Activated T-cell treated with anti-CD3 and anti-CD28 coated beads, Interleukin-2, amount 50 U/mL, for 72 hours (primary cell): Measurements from ENCODE around the gene DENND10. TPM values are rescaled to one million over a fixed set of nuclear protein-coding genes. Genes with fewer than 3 reads are reported as not detected.
"Not testable (repeated sequence)": the region's sequence is repeated elsewhere in the genome, so short reads cannot be mapped to it uniquely, and the experiment has no call there.

ENCODE experiments used
- ATAC-seq, 2 donors: fragments of 150-1000 bp; cut with Tn5 transposase; replicated peaks in 1 of 2; 2 replicates each; pipeline ENCODE4 v1.10.0; 2021; ENCODE audit warnings: moderate library complexity in 2 of 2, mild to moderate bottlenecking in 1 of 2
- DNase-seq, 2 donors: peaks; one replicate each; pipeline ENCODE4 v3.0.0; 2021 to 2022; ENCODE audit warnings: mixed read lengths in 1 of 2
- H3K27ac Mint-ChIP-seq: one replicate; pipeline ENCODE4 v1.8.0; 2022; ENCODE audit warnings: mild to moderate bottlenecking, moderate library complexity, mixed read lengths
- H3K27me3 Mint-ChIP-seq: one replicate; pipeline ENCODE4 v1.8.0; 2022; ENCODE audit warnings: low read depth, mixed read lengths
- H3K36me3 Mint-ChIP-seq, 2 donors: one replicate each; pipeline ENCODE4 v1.8.0; 2022; ENCODE audit warnings: mixed read lengths in 2 of 2, mild to moderate bottlenecking in 1 of 2; ENCODE audit not compliant: insufficient read depth in 2 of 2
- H3K4me1 Mint-ChIP-seq: one replicate; pipeline ENCODE4 v1.8.0; 2022; ENCODE audit warnings: low read depth, mixed read lengths
- H3K4me3 Mint-ChIP-seq, 2 donors: one replicate each; pipeline ENCODE4 v1.8.0; 2022; ENCODE audit warnings: mild to moderate bottlenecking in 2 of 2, mixed read lengths in 2 of 2, moderate library complexity in 2 of 2
- H3K9me3 Mint-ChIP-seq, 2 donors: one replicate each; pipeline ENCODE4 v1.8.0; 2022; ENCODE audit warnings: mixed read lengths in 2 of 2
- total RNA-seq, 2 donors: library from RNA; stranded (reverse); gene quantifications; one replicate each; pipeline ENCODE4 v1.2.3, GENCODE V29; 2022

DENND10 gene
- total RNA-seq, 2 donors from 2014 or later: 39.4 to 41.3 TPM

DNA sequence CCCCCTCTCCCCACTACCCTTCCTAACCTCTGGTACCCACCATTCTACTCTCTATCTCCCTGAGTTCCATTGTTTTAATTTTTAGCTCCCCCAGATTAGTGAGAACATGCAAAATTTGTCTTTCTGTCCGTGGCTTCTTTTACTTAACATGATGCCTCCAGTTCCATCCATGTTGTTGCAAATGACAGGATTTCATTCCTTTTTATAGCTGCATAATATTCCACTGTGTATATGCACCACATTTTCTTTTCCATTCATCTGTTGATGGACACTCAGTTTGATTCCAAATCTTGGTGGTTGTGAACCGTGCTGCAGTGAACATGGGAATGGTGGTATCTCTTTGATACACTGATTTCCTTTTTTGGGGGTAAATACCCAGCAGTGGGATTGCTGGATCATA is 22.0 kb downstream of the DENND10 start:
- Mint-ChIP-seq H3K9me3 (peaks cover 0 to 2% of the 10 kb centered on the region in 2 donors), H3K4me3 (no peak overlapping the region), H3K27ac (peak overlapping the region; percentile 27), H3K36me3 (peaks cover 19 to 44% of the 10 kb centered on the region in 2 donors), H3K4me1 (peaks cover 28% of the 10 kb centered on the region), H3K27me3 (no peaks in the 10 kb centered on the region)
- ATAC-seq (no peak), DNase-seq (no peak)

DNA sequence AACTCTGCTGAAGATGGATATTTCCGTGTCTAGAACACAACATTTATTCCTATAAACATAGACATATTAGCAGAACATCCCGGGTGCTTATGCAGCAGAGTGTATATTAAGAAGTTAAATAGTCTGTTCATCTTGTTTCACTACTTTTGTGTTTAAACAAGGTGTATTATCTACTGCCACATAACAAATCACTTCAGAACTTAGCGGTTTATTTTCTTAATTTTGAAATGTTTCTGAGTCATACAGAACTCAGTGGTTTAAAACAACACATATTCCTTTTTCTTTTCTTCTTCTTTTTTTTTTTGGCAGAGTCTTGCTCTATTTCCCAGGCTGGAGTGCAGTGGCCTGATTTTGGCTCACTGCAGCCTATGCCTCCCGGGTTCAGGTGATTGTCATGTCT is 25.8 kb downstream of the DENND10 start:
- ATAC-seq (no peak), DNase-seq (no peak)
- Mint-ChIP-seq H3K36me3 (peaks cover 31 to 59% of the 10 kb centered on the region in 2 donors), H3K4me1 (peaks cover 60% of the 10 kb centered on the region), H3K27ac (peak overlapping the region; percentile 99), H3K4me3 (peak overlapping the region in 1 of 2 donors; percentile 49), H3K27me3 (no peaks in the 10 kb centered on the region), H3K9me3 (peaks cover 1 to 2% of the 10 kb centered on the region in 2 donors)

DNA sequence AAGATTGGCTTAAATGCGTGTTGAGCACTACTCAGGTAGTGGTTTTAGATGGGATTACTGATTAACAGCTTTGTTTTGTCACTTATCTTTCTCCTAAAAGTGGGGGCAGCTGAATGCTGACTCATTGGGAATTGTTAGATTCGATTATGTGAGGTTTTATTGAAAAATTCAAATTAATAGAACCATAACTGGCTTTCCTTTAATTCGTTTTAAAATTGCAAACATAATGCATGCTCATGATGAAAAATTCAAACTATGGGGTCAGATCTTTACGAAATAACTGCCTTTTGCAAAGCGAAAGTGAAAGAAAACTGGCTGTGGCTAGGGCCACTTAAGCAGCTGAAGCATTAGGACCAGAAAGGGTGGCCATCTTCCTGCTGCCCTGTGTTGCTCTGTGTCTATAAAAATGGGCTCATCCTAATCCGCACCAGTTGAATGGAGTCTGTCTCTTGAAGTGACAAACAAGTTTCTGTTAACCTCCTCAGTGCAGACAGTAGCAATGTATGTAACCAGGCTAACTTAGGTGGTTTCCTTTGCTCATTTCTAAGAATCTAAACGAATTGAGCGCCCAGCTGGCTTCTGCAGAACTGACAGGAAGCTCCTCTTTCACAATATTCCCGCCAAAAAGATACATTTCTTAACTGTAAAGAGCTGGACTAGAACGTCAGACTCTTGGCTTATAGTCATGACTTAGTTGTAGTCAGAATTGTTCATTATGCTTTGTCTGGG is 27.8 kb downstream of the DENND10 start:
- ATAC-seq: peak; percentile 83 to 87
- DNase-seq: peak; percentile 63 to 65
- Mint-ChIP-seq H3K27ac (peak overlapping the region; percentile 99), H3K4me3 (peak overlapping the region; percentile 86 to 94), H3K4me1 (peaks cover 70% of the 10 kb centered on the region), H3K9me3 (peaks cover 1 to 2% of the 10 kb centered on the region in 2 donors), H3K36me3 (peaks cover 30 to 56% of the 10 kb centered on the region in 2 donors), H3K27me3 (no peaks in the 10 kb centered on the region)

DNA sequence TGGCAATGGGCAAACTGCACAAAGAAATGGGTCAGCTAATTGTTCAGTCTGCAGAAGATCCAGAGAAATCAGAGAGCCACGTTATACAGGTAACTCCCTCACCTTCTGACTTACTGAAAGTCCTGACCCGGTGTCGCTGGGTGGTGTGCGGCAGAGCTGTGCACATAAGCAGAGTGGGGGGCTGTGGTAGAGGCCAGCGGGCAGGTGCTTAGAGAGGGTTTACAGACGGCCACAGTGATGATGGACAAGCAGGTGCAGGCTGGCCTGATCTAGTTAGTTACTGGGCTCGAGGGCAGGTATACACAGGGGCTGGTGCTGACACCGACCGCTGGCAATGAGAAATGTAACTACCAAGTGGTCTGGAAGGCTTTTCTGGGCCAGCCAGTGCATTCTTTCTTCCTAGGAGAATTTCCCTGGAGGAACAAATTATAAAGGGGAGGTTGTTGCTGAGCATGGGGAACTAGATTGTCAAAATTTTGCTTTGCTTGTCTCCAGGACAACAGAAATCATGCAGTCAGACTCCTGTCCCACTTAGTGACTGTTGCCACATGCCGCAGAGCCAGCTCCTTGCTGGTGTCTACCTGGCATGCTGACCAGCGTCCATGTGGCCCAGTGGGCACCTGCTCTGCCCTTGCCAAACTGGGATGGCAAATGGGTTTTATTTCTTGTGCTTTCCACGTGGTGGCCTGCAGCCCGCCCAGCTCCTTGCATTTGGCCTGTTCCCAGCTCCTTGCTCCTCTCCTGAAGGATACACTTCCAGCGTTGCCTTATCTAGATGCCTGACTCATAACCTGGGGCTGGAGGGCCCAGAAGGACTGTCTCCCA is 28.8 kb downstream of the DENND10 start:
- Mint-ChIP-seq H3K27ac (peak overlapping the region; percentile 99), H3K9me3 (peaks cover 1 to 2% of the 10 kb centered on the region in 2 donors), H3K4me3 (peak overlapping the region; percentile 86 to 94), H3K27me3 (no peaks in the 10 kb centered on the region), H3K4me1 (peaks cover 70% of the 10 kb centered on the region), H3K36me3 (peaks cover 30 to 54% of the 10 kb centered on the region in 2 donors)
- DNase-seq: no peak
- no peak for ATAC-seq

DNA sequence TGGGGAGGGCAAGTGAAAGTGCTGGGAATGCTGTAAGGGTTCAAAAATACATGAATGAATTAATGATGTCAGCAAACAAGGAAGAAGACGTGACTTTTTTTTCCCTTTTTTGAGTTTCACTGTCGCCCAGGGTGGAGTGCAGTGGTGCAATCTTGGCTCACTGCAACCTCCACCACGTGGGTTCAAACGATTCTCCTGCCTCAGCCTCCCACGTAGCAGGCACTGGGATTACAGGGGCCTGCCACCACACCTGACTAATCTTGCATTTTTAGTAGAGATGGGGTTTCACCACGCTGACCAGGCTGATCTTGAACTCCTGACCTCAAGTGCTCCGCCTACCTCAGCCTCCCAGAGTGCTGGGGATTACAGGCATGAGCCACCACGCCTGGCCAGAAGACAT is 30.0 kb downstream of the DENND10 start:
- peak; percentile 72 to 74 for DNase-seq
- Mint-ChIP-seq H3K36me3 (peaks cover 32 to 54% of the 10 kb centered on the region in 2 donors), H3K27ac (peak overlapping the region; percentile 82), H3K4me1 (peaks cover 75% of the 10 kb centered on the region), H3K4me3 (peak overlapping the region; percentile 86 to 94), H3K27me3 (no peaks in the 10 kb centered on the region), H3K9me3 (peaks cover 1 to 2% of the 10 kb centered on the region in 2 donors)
- peak; percentile 46 for ATAC-seq

DNA sequence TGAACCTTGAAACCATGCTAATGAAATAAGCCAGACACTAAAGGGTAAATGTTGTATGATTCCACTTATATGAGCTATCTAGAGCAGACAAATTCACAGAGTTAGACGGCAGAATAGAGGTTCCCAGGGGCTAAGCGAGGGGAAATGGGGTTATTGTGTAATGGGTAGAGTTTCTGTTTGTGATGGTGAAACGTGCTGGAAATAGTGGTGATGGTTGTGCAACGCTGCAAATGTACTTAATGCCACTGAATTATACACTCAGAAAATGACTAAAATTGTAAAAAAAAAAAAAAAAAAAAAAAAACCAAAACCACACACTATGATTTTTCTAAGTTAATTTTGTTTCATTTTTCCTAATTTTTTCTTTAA is 31.6 kb downstream of the DENND10 start:
- ATAC-seq: peak; percentile 7 to 10
- Mint-ChIP-seq H3K4me1 (peaks cover 66% of the 10 kb centered on the region), H3K27me3 (no peaks in the 10 kb centered on the region), H3K4me3 (peak overlapping the region; percentile 5 to 67), H3K36me3 (peaks cover 23 to 40% of the 10 kb centered on the region in 2 donors), H3K27ac (peak overlapping the region; percentile 69), H3K9me3 (peaks cover 1 to 2% of the 10 kb centered on the region in 2 donors)
- DNase-seq: peak; percentile 30 to 42

DNA sequence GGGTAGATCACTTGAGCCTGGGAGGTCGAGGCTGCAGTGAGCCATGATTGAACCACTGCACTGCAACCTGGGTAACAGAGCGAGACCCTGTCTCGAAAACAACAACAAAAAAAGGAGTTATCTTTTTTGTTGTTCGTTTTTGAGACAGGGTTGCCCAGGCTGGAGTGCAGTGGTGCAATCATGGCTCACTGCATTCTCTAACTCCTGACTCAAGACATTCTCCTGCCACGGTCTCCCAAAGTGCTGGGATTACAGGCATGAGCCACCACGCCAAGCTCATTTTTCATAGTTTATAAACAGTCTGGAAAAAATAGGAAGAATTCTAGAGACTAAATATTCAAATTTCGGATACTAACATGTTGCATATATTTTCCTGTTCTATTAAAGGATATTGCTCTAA is 32.2 kb downstream of the DENND10 start:
- no peak for DNase-seq
- Mint-ChIP-seq H3K27ac (peak overlapping the region; percentile 67), H3K9me3 (peaks cover 0 to 1% of the 10 kb centered on the region in 2 donors), H3K36me3 (peaks cover 18 to 36% of the 10 kb centered on the region in 2 donors), H3K4me3 (peak overlapping the region; percentile 22 to 25), H3K27me3 (no peaks in the 10 kb centered on the region), H3K4me1 (peaks cover 60% of the 10 kb centered on the region)
- no peak for ATAC-seq

DNA sequence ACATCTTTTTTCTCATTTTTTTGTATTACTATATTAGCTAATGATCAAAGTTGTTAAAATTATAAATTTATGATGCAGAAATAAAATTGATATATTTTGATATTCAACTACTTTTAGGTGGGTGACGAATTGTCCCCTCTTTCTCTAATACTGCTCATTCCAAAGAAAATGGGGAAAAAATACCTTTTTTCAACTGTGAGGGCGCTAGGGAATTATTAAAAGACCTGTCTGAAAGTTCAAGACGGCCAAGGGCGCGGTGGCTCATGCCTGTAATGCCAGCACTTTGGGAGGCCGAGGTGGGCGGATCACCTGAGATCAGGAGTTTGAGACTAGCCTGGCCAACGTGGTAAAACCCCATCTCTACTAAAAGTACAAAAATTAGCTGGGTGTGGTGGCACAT is 34.0 kb downstream of the DENND10 start:
- not testable (repeated sequence) for DNase-seq, ATAC-seq, H3K27ac Mint-ChIP-seq, H3K4me3 Mint-ChIP-seq, H3K9me3 Mint-ChIP-seq, H3K27me3 Mint-ChIP-seq
- Mint-ChIP-seq H3K36me3 (peaks cover 14 to 27% of the 10 kb centered on the region in 2 donors), H3K4me1 (peaks cover 42% of the 10 kb centered on the region)

DNA sequence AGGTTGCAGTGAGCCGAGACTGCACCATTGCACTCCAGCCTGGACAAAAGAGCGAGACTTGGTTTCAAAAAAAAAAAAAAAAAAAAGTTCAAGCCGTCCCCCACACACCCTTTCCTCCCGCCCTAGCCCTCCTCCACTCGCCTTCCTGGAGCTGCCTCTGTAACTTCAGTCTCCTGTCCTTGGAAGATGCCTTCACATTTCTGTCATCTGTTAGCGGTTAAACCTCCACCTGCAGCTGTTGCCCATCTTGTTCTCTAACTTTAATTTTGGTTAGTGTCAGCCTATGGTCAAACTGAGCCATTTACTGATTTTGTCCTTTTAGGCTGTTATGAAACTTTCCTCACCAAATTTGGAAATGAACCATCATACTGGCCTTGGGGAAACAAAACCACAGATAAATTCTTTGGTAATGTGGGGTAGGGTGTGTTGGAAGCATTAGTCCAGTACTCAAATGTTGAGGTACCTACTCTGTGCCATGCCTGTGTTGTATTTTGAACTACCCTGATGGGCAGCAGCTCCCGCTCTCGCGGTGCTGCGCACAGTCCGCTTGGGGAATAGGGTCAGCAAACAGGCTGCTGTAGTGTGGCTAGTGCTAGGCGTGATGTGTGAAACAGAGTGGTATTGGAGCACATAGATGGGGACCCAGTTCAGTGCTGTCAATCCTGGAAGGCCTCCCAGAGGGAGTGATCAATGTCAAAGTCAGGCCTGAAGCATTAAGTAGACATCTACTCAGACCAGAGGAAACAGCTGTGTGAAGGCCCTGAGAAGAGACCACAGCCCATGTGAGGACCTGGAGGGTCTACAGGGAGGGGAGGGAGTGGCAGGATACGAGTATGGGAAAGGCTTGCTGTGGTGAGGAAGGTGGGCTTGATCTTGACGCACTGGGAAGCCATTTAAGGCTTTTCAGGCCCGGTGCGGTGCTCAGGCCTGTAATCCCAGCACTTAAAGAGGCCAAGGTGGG is 34.7 kb downstream of the DENND10 start:
- H3K9me3 Mint-ChIP-seq: peaks cover 0 to 1% of the 10 kb centered on the region in 2 donors
- peak overlapping the region; percentile 59 for H3K27ac Mint-ChIP-seq
- H3K36me3 Mint-ChIP-seq: peaks cover 8 to 22% of the 10 kb centered on the region in 2 donors
- DNase-seq (no peak), ATAC-seq (no peak)
- no peaks in the 10 kb centered on the region for H3K27me3 Mint-ChIP-seq
- no peak overlapping the region for H3K4me3 Mint-ChIP-seq
- peaks cover 34% of the 10 kb centered on the region for H3K4me1 Mint-ChIP-seq

DNA sequence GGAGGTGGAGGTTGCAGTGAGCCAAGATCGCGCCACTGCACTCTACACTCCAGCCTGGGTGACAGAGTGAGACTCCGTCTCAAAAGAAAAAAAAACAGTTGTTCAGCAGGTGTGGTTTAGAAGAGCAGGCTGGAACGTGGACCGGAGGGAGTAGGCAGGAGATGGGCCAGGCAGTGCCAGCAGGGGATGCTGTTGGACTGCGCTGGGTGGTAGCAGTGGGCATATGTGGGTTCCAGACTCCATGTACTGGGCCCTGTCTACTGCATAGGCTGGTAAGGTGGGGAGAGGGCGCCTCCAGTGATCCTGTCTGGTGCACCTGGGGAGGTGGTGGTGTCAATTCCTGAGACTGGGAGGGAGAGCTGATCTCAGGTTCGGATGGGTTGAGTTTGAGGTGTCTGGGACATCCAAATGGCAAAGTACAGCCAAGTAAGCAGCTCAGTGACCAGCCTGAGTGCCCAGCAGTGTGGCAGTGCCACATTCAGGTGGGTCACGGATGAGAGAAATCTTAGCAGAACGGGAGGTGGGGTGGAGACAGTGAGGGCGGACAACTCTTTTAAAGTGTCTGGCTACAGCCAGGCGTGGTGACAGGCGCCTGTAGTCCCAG is 35.7 kb downstream of the DENND10 start:
- H3K4me3 Mint-ChIP-seq: no peak overlapping the region
- H3K4me1 Mint-ChIP-seq: peaks cover 25% of the 10 kb centered on the region
- H3K27me3 Mint-ChIP-seq: no peaks in the 10 kb centered on the region
- H3K36me3 Mint-ChIP-seq: peaks cover 6 to 16% of the 10 kb centered on the region in 2 donors
- peak overlapping the region; percentile 59 for H3K27ac Mint-ChIP-seq
- ATAC-seq (peak; percentile 69 to 72), DNase-seq (peak; percentile 61 to 68)
- H3K9me3 Mint-ChIP-seq: no peaks in the 10 kb centered on the region

DNA sequence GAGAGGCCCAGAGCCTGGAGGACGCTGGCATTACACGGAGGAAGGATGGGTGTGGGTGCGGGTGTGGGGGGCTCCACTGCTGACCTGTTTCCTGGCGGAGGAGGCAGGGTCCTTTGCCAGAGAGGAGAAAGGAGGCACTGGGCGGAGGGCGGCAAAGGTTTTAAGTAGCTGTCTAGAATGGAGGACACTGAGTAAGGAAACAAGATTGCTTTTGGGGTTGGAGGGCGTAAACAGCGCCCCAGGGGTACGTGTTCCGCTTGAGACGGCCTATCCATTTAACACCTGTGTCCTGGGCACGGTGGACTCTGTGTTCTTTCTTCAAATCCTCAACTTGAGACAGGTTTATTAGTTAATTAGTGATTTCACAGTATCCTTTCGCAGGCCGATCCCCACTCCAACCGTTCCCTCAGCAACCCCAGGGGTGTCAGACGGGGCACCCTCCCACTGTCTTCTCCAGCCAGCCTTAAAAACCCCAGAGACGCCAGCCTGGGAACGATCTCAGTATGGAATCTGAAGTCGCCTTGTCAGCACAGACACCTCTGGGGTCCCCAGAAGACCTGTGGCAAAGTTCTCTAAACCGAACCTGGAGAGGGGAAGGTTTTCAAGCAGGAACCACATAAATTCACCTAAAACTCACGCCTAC is 36.8 kb downstream of the DENND10 start:
- Mint-ChIP-seq H3K36me3 (peaks cover 2 to 11% of the 10 kb centered on the region in 2 donors), H3K27me3 (no peaks in the 10 kb centered on the region), H3K4me3 (no peak overlapping the region), H3K9me3 (no peaks in the 10 kb centered on the region), H3K27ac (no peak overlapping the region), H3K4me1 (peaks cover 13% of the 10 kb centered on the region)
- DNase-seq (no peak), ATAC-seq (no peak)

DNA sequence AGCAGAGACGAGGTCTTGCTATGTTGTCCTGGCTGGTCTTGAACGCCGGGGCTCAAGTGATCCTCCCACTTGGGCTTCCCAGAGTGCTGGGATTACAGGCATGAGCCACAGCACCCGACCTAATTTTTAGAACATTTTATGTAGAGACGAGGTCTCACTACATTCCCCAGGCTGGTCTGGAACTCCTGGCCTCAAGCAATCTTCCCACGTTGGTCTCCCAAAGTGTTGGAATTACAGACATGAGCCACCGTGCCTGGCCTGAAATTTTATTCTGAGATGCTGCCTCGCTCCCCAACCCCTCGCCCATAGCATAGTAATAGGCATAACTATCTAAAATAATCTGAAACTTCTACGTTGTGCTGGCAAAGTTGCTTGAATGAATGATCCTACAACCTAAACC is 39.7 kb downstream of the DENND10 start:
- H3K9me3 Mint-ChIP-seq: no peaks in the 10 kb centered on the region
- DNase-seq: no peak
- H3K27ac Mint-ChIP-seq: peak overlapping the region; percentile 73
- H3K4me1 Mint-ChIP-seq: peaks cover 10% of the 10 kb centered on the region
- H3K36me3 Mint-ChIP-seq: peaks cover 0 to 7% of the 10 kb centered on the region in 2 donors
- H3K27me3 Mint-ChIP-seq: no peaks in the 10 kb centered on the region
- no peak overlapping the region for H3K4me3 Mint-ChIP-seq
- no peak for ATAC-seq
